Smooth muscle cell of the brain vasculature (primary cell): Measurements from ENCODE around the gene PLEKHD1.

ENCODE experiments used
- DNase-seq: peaks from one replicate; pipeline ENCODE4 v3.0.0-alpha.2; 2012; ENCODE audit warnings: low read depth, low spot score

PLEKHD1 gene

GRCh38 chr14:69547701-69548348 lies 63.3 kb downstream of the PLEKHD1 start:
- DNase-seq: no peak

DNA sequence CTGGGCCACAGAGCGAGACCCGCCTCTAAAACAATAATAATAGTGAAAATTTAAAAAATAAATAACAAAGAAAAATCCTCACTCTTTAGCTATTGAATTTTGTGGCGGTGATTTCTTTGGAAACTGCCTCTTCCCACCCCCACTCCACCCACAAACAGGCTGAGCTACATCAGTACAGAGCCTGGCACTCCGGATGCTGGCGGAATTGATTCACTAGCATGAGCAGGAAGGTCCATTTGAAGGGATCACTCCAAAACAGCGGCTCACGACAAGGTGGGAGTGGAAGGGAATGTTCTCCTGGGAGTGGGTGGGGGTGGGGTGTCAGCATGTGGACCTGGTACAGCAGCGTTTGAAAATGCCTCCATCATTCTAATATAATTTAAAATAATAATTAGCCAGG lies 64.0 kb downstream of the PLEKHD1 start:
- DNase-seq: no peak

- no peak for DNase-seq
Measured at GRCh38 chr14:69551511-69551910, 67.0 kb downstream of the PLEKHD1 start.

DNA sequence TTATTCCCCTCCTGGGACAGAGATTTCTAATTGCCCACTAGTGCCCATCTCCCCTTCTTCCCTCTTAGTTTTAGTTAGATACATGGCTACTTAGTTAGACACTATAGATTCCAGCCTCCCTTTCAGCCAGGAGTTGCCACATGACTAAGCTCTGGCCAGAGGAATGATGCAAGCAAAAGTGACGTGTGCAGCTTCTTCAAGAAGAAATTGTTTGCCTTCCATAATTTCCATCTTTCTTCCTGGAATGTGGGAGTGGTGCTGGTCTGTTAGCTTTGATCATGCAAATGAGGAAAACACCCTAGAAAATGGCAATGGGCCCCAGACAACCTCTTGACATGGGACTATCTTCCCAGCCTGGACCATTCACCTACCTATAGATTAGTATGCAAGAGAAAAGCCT lies 68.7 kb downstream of the PLEKHD1 start:
- DNase-seq: no peak

DNA sequence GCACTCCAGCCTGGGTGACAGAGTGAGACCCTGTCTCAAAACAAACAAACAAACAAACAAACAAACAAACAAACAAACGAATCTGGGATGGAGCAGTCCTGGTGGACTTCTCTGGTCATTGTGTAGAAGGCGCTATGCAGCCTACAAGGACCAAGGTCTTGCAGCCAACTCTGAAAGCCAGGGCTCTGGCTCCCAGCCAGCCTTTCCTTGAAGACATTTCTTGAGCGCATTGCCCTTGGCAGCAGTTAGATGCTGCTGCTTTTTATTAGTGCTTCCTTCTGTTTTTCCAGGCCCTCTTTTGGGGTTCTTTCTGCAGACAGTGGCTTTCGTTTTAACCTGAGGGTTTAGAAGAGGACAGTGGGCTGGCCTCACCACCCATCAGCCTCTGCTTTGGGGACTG lies 70.0 kb downstream of the PLEKHD1 start:
- no peak for DNase-seq

DNA sequence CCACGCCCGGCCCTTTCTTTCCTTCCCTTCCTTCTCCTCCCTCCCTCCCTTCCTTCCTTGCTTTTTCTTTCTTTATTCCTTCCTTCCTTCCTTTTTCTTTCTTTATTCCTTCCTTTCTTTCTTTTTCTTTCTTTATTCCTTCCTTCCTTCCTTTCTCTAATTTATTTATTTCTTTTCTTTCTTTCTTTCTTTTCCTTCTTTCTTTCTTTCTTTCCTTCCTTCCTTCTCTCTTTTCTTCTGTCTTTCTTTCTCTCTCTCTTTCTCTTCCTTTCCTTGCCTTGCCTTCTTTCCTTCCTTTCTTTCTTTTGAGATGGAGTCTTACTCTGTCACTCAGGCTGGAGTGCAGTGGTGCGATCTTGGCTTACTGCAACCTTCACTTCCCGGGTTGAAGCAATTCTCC lies 74.2 kb downstream of the PLEKHD1 start:
- no peak for DNase-seq

GRCh38 chr14:69559581-69560011 lies 75.1 kb downstream of the PLEKHD1 start:
- DNase-seq: no peak

DNA sequence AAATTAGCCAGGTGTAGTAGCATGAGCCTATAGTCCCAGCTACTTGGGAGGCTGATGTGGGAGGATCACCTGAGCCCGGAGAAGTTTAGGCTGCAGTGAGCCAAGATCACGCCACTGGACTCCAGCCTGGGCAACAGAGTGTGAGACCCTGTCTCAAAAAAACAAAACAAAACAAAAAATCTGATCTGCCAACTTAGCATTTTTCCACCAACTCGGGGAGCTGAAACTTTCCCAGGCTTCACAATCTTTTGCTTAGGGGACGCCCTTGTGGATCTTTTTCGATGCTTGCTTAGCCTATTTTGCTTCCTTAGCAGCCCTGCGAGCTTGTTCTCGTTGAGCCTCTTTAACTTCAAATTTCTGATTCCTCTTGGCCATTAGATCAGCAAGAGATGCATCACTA lies 76.3 kb downstream of the PLEKHD1 start:
- no peak for DNase-seq

- no peak for DNase-seq
Measured at GRCh38 chr14:69561893-69562292, 77.4 kb downstream of the PLEKHD1 start.

- DNase-seq: no peak
Measured at GRCh38 chr14:69567563-69567962, 83.0 kb downstream of the PLEKHD1 start.

GRCh38 chr14:69569859-69570258 lies 85.3 kb downstream of the PLEKHD1 start:
- no peak for DNase-seq

- DNase-seq: no peak
Measured at GRCh38 chr14:69570836-69571330, 86.4 kb downstream of the PLEKHD1 start.

- no peak for DNase-seq
Measured at GRCh38 chr14:69571449-69572029, 87.0 kb downstream of the PLEKHD1 start.

GRCh38 chr14:69572030-69572840 lies 87.7 kb downstream of the PLEKHD1 start:
- no peak for DNase-seq

DNA sequence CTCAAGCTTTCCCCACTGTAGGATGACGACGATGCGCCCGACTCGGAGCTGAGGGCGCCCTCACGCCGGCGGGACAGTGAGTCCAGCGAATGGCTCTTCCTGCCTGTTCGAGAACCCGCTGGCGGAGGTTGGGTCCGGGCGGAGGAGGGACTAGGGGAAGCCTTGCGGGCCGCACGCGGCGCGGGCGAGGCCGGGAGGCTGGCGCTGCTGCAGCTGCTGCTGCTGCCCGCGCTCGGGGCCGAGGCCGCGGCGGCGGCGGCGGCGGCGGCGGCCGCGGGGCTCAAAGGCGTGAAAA lies 88.3 kb downstream of the PLEKHD1 start:
- no peak for DNase-seq

GRCh38 chr14:69573205-69573830 lies 88.8 kb downstream of the PLEKHD1 start:
- no peak for DNase-seq

DNA sequence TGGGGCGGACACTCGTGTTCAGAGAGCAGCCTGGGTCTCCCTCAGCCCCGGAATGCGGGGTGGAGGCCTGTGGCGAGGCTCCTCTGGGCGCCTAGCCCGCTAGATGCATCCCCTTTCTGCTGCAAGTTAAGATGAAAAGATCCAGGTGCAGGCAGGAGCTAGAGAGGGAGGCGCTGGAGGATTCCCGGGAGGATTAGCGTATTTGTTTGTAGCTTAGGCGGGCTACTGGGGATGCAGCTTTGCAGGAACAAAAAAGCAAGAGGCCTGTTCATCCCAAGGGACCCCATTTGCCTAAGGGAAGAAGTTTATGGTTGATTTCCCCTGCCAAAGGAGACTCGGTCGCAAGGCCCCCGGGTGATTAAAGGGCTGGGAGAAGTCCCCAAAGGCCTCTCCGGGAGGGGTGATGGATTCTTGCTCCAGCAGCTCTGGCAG lies 89.3 kb downstream of the PLEKHD1 start:
- DNase-seq: no peak

DNA sequence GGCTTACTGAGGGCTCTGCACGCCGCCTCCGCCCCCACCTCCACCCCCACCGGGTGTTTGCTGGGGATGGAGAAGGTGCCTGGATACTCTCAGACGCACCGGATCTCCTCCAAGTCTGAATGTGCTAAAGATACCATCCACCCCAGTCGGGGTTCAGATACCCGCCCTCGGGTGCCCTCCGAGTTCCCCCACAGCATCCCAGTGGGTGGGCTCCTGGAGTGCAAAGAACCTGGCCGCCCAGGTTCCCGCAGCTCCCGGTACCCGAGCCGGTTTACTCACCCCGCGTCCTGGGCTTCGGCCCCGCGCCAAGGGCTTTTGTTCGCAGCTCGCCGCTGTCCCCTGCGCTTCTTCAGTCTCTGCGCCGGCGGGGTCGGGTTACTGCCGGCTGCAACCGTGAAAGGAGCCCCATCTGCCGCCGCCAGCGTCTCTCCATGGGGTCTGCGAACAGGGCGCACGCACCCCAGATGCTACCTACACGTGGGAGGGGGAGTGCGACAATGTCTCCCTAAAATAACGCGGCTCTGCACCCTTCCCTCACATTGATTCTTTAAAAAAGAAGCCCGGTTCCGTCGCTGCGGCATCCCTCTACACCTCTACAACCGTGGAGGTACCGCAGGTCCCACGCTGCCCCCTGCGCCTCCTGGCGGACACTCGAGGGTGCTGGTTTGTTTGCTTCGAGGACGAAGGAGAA lies 89.9 kb downstream of the PLEKHD1 start, which contains the start of gene CCDC177:
Gene CCDC177, minus strand, starts transcription at position 609 of the 691 bp plus-strand sequence. CDS start 1,249 bp downstream, outside the sequence.
- no peak for DNase-seq

DNA sequence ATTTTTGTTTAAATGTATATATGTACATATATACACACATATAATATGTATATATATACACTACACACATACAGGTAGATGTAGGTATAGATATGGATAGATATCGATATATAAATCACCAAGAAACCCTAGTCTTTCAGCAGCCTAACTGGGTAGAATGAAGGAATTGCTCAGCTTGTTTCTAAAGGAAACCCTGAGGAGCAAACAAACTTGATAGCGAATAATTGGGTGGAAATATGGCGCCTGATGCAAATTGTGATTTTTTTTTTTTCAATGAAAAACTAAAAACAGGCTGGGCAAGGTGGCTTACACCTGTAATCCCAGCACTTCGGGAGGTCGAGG lies 90.4 kb downstream of the PLEKHD1 start:
- DNase-seq: no peak

DNA sequence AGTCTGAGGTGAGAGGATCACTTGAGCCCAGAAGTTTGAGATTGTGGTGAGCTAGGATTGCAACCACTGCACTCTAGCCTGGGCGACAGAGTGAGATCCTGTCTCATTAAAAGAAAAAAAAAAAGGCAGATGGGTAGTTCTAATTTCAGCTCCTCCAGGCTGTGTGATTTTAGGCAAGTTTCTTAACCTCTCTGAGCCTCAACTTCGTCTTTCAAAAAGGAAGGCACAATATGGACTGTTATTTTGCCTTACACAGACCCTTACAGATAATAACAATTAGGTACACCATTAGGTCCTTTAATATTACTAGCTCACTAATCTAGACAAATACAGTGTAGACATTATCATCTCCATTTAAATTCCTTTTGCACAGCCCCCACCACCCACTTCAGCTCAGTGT lies 94.9 kb downstream of the PLEKHD1 start:
- no peak for DNase-seq

- DNase-seq: no peak
Measured at GRCh38 chr14:69580009-69580577, 95.6 kb downstream of the PLEKHD1 start.
